Cardiac septum (tissue), 1 donor: ENCODE data around the gene MIPEP. TPM values are rescaled to one million over a fixed set of nuclear protein-coding genes. Genes with fewer than 3 reads are reported as not detected.

Experiments used
- DNase-seq: peaks from one replicate; pipeline ENCODE4 v3.0.0-alpha.2; 2020; ENCODE audit warnings: low spot score
- intact Hi-C: fragments of 100-400 bp; cut with DNase I; formaldehyde crosslinking; loops from one replicate; pipeline ENCODE4 v1.14.0; 2022
- total RNA-seq: library from RNA; stranded (reverse); fragmentation: NEBNext Ultra II Directional; extraction: Animal tissue kit (Norgen Biotek cat#: 25700); gene quantifications from one replicate; pipeline ENCODE4 v1.2.1, GENCODE V29; 2021
- donor health status: DM: no; HTN: no; CAD: no.

The MIPEP gene
- total RNA-seq, 1 donor from 2014 or later = 30.4 TPM

- DNase-seq = no peak
- intact Hi-C loops = no loop called here
Observed at GRCh38 chr13:23735329-23735728, 153.9 kb downstream of the MIPEP start.

- intact Hi-C loops = no loop called here
- no peak for DNase-seq
Observed at GRCh38 chr13:23731709-23732108, 157.5 kb downstream of the MIPEP start.

- DNase-seq = no peak
- intact Hi-C loops = no loop called here
Observed at GRCh38 chr13:23730251-23730650, 158.9 kb downstream of the MIPEP start.

GRCh38 chr13:23729531-23729930, 159.7 kb downstream of the MIPEP start:
- intact Hi-C loops = no loop called here
- DNase-seq = no peak

- DNase-seq = no peak
- intact Hi-C loops = no loop called here
Observed at GRCh38 chr13:23728807-23729206, 160.4 kb downstream of the MIPEP start.

GRCh38 chr13:23725922-23726321, 163.3 kb downstream of the MIPEP start:
- intact Hi-C loops = no loop called here
- DNase-seq = no peak

- DNase-seq = no peak
- intact Hi-C loops = no loop called here
Observed at GRCh38 chr13:23724196-23724970, 164.8 kb downstream of the MIPEP start.

- intact Hi-C loops = no loop called here
- no peak for DNase-seq
Observed at GRCh38 chr13:23723471-23723870, 165.7 kb downstream of the MIPEP start.

- DNase-seq = no peak
- intact Hi-C loops = no loop called here
Observed at GRCh38 chr13:23722726-23723453, 166.3 kb downstream of the MIPEP start.

GRCh38 chr13:23718996-23719395, 170.2 kb downstream of the MIPEP start:
- DNase-seq = no peak
- intact Hi-C loops = no loop called here

GRCh38 chr13:23716401-23716800, 172.8 kb downstream of the MIPEP start:
- intact Hi-C loops = no loop called here
- DNase-seq = no peak

GRCh38 chr13:23715762-23716235, 173.4 kb downstream of the MIPEP start:
- intact Hi-C loops = no loop called here
- no peak for DNase-seq

- intact Hi-C loops = no loop called here
- no peak for DNase-seq
Observed at GRCh38 chr13:23715092-23715761, 174.0 kb downstream of the MIPEP start.

- intact Hi-C loops = no loop called here
- DNase-seq = no peak
Observed at GRCh38 chr13:23714672-23715071, 174.5 kb downstream of the MIPEP start.

- intact Hi-C loops = no loop called here
- no peak for DNase-seq
Observed at GRCh38 chr13:23711355-23711754, 177.8 kb downstream of the MIPEP start.

- intact Hi-C loops = no loop called here
- DNase-seq = no peak
Observed at GRCh38 chr13:23710366-23710765, 178.8 kb downstream of the MIPEP start.

GRCh38 chr13:23709536-23709935, 179.7 kb downstream of the MIPEP start:
- no peak for DNase-seq
- intact Hi-C loops = loop anchor here (5.0 to 10.0 kb wide), 3 partner anchors 163 to 335 kb away; no protein-coding TSS in a partner anchor

GRCh38 chr13:23707674-23708073, 181.5 kb downstream of the MIPEP start:
- intact Hi-C loops = loop anchor here (5.0 to 10.0 kb wide), 3 partner anchors 165 to 333 kb away; no protein-coding TSS in a partner anchor
- DNase-seq = no peak

GRCh38 chr13:23705583-23705982, 183.6 kb downstream of the MIPEP start:
- DNase-seq = no peak
- intact Hi-C loops = loop anchor here (5.0 to 10.0 kb wide), 3 partner anchors 167 to 331 kb away; no protein-coding TSS in a partner anchor

- no peak for DNase-seq
- intact Hi-C loops = loop anchor here (5.0 to 10.0 kb wide), 3 partner anchors 46 to 329 kb away; no protein-coding TSS in a partner anchor
Observed at GRCh38 chr13:23703246-23703860, 185.8 kb downstream of the MIPEP start.
